H1 (cell line): ENCODE data around the gene RTEL1. TPM values are rescaled to one million over a fixed set of nuclear protein-coding genes. Genes with fewer than 3 reads are reported as not detected.

Experiments used
- polyA plus RNA-seq, 7 experiments: library from polyadenylated mRNA; depleted of rRNA in 3 of 7; stranded (reverse) in 5 of 7; unstranded in 2 of 7; fragments of >200 nt in 5 of 7; fragments of 200-250 nt in 2 of 7; gene quantifications; 1 replicate in 5 of 7; 2 replicates in 1 of 7; 4 replicates in 1 of 7; pipeline versions ENCODE4 v1.2.1 to v1.2.3, GENCODE V29; 2011 to 2013; ENCODE audit warnings: missing spikeins in 2 of 7, mixed read lengths in 2 of 7
- total RNA-seq: library from RNA; stranded (reverse); fragmentation: NEBNext Ultra II Directional; extraction: Animal tissue kit (Norgen Biotek cat#: 25700); gene quantifications from 2 replicates; pipeline ENCODE4 v1.2.1, GENCODE V29; 2021
- TF ChIP-seq, protein P1 (sequence below): IDR thresholded peaks from 2 replicates; pipeline ENCODE4 v1.6.1; 2011; ENCODE audit warnings: low read length, improper control_type of control experiment

RTEL1 gene
- total and polyA plus RNA-seq, 2 of the 8 experiments (the other 6 are each of a cell fraction or from before 2014, with no cell fraction given), result 16.2 to 37.1 TPM

DNA sequence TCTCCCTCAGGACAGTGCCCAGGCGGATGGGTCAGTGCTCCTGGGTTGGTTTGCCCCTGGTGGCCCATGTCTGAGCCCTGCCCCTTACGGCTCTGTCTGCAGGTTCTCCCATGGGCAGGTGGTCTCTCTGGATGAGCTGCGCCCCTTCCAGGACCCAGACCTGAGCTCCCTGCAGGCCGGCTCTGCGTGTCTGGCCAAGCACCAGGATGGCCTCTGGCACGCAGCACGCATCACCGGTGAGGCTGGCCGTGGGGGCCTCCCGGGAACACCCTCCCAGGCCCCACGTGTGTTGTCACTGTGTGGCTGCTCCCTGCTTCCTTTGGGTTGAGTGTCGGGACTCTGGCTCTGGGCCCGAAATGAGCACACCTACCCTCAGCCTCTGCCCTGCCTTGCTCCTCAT, 75.0 kb downstream of the RTEL1 start (continued):
- TF ChIP-seq, protein P1, sequence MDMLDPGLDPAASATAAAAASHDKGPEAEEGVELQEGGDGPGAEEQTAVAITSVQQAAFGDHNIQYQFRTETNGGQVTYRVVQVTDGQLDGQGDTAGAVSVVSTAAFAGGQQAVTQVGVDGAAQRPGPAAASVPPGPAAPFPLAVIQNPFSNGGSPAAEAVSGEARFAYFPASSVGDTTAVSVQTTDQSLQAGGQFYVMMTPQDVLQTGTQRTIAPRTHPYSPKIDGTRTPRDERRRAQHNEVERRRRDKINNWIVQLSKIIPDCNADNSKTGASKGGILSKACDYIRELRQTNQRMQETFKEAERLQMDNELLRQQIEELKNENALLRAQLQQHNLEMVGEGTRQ, result no peak
